Neuron (in vitro differentiated cells): Measurements from ENCODE around the gene PTPRA.

Source experiments
- H2AFZ ChIP-seq: one replicate; pipeline ENCODE4 v1.6.1; 2013; ENCODE audit warnings: low read depth, mild to moderate bottlenecking, inconsistent platforms, low read length, moderate library complexity
- H3K27me3 ChIP-seq: one replicate; pipeline ENCODE4 v1.6.1; 2013; ENCODE audit warnings: low read length; ENCODE audit not compliant: insufficient read depth
- H3K36me3 ChIP-seq: one replicate; pipeline ENCODE4 v1.6.1; 2013; ENCODE audit warnings: low read length; ENCODE audit not compliant: insufficient read depth
- H3K4me1 ChIP-seq: one replicate; pipeline ENCODE4 v1.6.1; 2013; ENCODE audit warnings: low read length; ENCODE audit not compliant: insufficient read depth
- H3K4me3 ChIP-seq: 2 replicates; pipeline ENCODE4 v1.5.1; 2013; ENCODE audit warnings: mild to moderate bottlenecking, low read length, moderate library complexity
- H3K9me3 ChIP-seq: one replicate; pipeline ENCODE4 v1.6.1; 2013; ENCODE audit warnings: low read length

The PTPRA gene

DNA sequence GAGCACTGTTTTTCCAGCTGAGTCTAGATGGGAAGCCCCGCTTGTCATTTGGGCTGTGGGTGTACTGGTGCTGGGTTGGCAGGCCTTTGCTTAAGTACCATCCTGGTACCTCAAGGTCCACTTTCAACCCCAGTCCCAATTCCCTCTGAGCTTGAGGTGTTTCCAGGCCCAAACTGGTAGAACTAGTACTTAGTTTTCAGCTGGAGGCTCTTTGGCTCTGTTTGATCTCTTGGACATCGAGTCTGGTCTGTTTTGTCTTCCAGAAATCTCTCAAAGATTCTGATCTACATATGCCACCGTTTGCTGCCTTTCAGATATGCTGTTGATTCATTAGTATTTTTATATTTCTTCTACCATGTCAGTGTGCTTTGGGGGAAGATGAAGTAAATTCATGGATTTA is 108.4 kb downstream of the PTPRA start:
- Histone ChIP-seq H3K4me1 (no peaks in the 10 kb centered on the region), H3K4me3 (no peak overlapping the region), H3K27me3 (no peaks in the 10 kb centered on the region), H3K36me3 (peaks cover 22% of the 10 kb centered on the region), H3K9me3 (no peaks in the 10 kb centered on the region), H2AFZ (no peak overlapping the region)

DNA sequence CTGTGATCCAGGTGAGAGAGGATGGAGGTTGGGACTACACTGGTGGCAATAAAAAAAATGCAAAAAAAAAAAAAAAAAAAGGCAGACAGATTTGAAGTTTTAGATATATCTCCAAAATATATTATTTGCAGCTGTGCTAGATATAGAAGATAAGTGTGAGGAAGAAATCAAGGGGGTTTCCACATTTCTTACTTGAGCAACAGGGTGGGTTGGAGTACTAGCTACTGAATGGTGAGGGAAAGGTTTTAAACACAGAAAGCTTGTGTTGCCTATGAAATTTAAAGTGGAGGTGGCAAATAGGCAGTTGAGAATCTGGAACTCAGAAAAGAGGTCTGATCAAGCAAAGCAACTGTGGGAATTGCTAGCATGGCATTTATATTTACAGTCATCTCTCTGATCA is 110.2 kb downstream of the PTPRA start:
- Histone ChIP-seq H3K36me3 (peaks cover 38% of the 10 kb centered on the region), H2AFZ (no peak overlapping the region), H3K4me1 (no peaks in the 10 kb centered on the region), H3K9me3 (no peaks in the 10 kb centered on the region), H3K4me3 (no peak overlapping the region), H3K27me3 (no peaks in the 10 kb centered on the region)

DNA sequence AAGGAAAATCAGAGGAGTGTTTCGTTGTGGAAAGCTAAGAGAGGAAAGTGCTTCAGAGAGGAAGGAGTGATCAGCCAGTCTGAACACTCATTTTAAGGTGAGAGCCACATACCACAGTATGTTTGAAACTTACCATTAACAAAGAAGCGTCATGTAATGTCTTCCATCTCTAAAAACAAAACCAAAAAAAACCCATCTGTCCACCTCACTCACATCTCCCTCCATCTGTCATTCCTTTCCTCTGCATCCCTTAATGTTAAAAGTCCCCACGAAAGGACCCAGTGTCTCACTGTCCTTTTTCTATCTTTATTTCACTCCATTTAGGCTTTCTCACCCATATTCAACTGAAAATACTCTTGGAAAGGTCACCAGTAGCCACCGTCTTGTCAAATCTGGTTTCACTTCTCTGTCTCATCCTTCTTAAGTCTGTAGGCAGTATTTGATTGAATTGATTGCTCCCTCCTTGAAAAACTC is 110.8 kb downstream of the PTPRA start:
- Histone ChIP-seq H3K4me1 (no peaks in the 10 kb centered on the region), H3K36me3 (peaks cover 44% of the 10 kb centered on the region), H3K27me3 (no peaks in the 10 kb centered on the region), H3K4me3 (no peak overlapping the region), H3K9me3 (no peaks in the 10 kb centered on the region), H2AFZ (no peak overlapping the region)

DNA sequence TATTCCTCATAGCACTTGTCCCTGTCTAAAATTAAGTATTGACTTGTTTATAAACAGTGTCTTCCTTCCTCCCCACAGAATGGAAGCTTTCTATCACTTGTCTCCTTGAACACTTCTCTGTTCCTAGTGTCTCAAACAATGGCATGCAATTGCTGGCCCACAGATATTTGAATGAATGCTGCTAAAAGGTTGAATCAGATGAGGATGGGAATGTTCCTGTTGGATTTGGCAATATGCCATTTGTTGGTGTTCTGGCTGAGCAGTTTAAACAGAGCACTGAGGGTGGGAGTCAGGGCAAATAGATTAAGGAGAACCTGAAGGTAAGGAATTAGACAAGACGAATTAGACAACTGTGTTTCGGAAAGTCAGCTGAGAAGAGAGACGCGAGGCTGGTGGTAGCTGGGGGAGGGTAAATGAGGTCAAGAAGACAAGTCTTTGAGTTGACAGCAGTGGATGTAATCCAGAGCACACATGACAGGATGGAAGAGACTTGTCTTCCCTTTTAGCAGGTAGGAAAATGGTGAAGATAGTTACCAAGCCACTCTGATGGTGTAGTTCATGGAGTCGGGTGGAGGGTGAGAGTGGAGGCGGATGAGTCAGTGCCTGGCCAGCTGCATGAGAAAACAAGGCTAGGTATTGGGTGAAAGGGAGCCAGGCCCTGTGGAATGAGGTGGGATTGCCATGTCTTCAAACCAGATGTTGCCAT is 111.8 kb downstream of the PTPRA start:
- peaks cover 51% of the 10 kb centered on the region for H3K36me3 ChIP-seq
- no peaks in the 10 kb centered on the region for H3K27me3 ChIP-seq
- no peaks in the 10 kb centered on the region for H3K4me1 ChIP-seq
- H3K9me3 ChIP-seq, result no peaks in the 10 kb centered on the region
- H3K4me3 ChIP-seq, result no peak overlapping the region
- H2AFZ ChIP-seq, result no peak overlapping the region

DNA sequence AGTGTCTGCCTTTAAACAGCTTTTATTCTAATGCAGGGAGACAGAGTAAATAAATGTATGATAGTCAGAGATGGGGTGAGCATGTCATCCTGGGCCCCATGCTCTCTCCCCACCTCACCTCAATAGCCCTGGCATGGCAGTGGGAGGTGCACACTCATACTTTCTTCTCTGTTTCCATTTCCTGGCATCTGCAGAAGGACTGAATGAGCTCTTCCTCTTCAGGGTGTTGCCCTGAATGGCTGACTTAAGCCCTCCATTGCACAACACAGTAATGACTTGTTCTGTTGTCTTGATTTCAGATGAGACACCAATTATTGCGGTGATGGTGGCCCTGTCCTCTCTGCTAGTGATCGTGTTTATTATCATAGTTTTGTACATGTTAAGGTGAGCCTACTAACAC is 113.2 kb downstream of the PTPRA start:
- H3K4me1 ChIP-seq, result no peaks in the 10 kb centered on the region
- H3K9me3 ChIP-seq, result no peaks in the 10 kb centered on the region
- H3K36me3 ChIP-seq, result peaks cover 60% of the 10 kb centered on the region
- H3K4me3 ChIP-seq, result no peak overlapping the region
- H2AFZ ChIP-seq, result no peak overlapping the region
- no peaks in the 10 kb centered on the region for H3K27me3 ChIP-seq

DNA sequence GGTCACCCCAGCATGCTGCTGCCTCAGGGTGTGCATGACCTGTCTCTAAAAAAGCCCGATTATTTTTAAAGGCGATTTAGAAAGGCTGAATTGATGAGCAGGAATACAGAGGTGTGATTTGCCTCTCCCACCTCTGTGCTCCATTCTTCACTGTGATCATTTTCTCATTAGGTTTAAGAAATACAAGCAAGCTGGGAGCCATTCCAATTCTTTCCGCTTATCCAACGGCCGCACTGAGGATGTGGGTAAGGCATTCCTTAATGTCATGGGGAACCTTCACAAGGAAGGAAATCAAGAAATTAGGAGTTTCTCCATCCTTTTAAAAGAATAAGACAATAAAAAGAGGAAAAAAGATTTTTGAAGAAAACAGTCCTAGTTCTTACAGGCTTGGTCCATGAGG is 114.6 kb downstream of the PTPRA start:
- Histone ChIP-seq H2AFZ (no peak overlapping the region), H3K27me3 (no peaks in the 10 kb centered on the region), H3K36me3 (peaks cover 67% of the 10 kb centered on the region), H3K4me3 (no peak overlapping the region), H3K9me3 (no peaks in the 10 kb centered on the region), H3K4me1 (no peaks in the 10 kb centered on the region)

DNA sequence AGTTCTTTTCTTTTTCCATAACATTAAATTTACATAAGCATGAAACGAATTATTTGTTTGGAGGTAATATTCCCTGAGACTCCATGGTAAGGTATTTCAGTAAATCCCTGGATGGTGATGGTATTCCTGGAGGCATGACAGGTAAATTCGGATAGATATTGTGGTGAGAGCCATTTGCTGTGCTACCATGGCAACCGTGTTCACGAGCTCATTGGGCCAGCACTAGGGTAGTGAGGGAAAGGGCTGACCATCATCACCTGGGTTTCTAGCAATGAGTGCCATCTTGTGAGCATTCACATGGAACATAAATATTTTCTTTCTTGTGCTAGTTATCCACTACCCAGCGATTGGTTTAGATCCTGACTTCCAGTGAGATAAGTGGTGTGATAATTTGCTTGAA is 118.3 kb downstream of the PTPRA start:
- peaks cover 86% of the 10 kb centered on the region for H3K36me3 ChIP-seq
- no peaks in the 10 kb centered on the region for H3K9me3 ChIP-seq
- no peaks in the 10 kb centered on the region for H3K4me1 ChIP-seq
- no peak overlapping the region for H3K4me3 ChIP-seq
- no peak overlapping the region for H2AFZ ChIP-seq
- H3K27me3 ChIP-seq, result no peaks in the 10 kb centered on the region

DNA sequence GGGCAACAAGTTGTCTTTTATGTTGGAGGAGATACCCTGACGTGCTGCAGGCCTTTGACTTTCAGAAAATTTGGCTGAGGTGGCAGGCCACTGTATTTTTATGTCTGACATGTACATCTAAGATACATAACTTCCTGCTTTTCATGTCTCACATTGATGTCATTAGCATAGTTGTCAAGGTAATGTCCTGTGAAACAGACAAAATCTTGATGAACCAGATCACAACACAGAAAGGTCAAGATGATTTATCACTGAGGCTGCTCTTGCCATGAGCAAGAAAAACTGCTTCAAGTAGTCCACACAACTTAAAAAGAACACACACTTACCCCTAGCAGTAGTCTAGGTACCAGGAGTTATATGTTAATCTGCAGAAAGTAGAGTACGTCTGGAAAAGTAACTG is 120.0 kb downstream of the PTPRA start:
- H3K4me1 ChIP-seq, result no peaks in the 10 kb centered on the region
- no peak overlapping the region for H2AFZ ChIP-seq
- peaks cover 68% of the 10 kb centered on the region for H3K36me3 ChIP-seq
- no peaks in the 10 kb centered on the region for H3K27me3 ChIP-seq
- no peak overlapping the region for H3K4me3 ChIP-seq
- no peaks in the 10 kb centered on the region for H3K9me3 ChIP-seq

DNA sequence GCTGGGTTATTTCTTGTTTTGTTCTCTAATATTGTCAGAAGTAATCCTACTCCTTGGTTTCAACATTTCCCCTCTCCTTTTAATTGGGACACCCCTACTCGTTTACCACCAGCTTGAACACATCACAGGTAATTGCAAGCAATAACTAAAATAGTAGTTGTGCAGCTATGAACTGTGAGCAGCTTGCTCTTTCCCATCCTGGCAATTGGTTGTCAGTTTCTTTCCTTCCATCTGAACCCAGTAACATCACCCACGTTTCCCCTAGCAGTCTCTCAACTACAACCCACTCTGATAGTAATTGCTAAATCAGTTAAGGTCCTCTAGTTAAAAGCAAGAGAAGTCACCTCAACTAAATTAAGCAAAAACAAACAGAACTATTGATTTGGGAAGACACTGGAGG is 122.5 kb downstream of the PTPRA start:
- no peaks in the 10 kb centered on the region for H3K27me3 ChIP-seq
- H3K4me1 ChIP-seq, result no peaks in the 10 kb centered on the region
- H3K36me3 ChIP-seq, result peaks cover 49% of the 10 kb centered on the region
- H2AFZ ChIP-seq, result no peak overlapping the region
- no peaks in the 10 kb centered on the region for H3K9me3 ChIP-seq
- H3K4me3 ChIP-seq, result no peak overlapping the region

DNA sequence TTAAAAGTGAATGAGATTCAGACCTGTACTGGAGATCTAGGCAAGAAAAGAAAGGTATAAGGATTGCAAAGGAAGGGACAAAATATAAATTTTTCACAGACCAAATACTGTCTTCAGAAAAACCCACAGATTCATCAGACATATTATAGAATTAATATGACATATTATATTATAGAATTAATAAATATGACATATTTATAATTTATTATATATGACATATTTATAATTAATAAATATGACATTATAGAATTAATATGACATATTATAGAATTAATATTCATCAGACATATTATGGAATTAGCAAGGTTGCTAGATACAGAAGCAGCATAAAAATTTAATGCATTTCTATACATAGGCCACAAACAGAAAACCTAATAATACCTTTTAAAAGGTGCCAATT is 125.4 kb downstream of the PTPRA start:
- Histone ChIP-seq H3K9me3 (no peaks in the 10 kb centered on the region), H2AFZ (no peak overlapping the region), H3K4me3 (no peak overlapping the region), H3K27me3 (no peaks in the 10 kb centered on the region), H3K4me1 (no peaks in the 10 kb centered on the region), H3K36me3 (peaks cover 32% of the 10 kb centered on the region)

DNA sequence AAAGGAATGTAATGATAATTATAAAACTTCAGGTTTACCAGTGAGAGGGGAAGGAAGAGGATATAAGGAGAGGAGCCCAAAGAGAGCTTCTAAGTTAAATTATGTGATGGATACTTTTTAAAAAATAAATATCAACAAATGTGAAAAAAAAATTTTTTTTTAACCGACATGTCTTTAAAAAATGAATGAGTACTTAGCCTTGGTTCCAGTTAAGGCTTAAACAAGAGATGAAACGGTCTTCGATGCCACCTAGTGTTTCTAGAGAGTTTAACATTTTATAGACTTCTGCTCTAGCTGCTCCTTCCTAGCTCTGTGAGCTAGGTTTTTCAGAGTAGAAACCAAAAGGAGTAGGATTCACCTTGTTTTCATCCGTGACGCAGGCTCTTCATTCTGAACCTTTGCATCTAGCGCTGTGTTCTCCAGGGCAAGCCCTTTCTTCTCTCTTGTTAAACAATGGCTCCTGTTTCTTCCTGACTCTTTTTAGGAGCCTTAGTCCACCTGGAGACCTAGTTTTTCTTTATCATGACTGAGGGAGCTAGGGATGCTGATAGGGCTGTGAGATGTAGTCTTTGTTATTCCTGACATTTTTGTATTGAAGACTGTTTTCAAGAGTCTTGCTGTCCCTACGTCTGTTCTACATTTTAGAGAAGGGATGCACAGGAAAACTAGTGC is 127.7 kb downstream of the PTPRA start:
- H2AFZ ChIP-seq, result no peak overlapping the region
- H3K9me3 ChIP-seq, result no peaks in the 10 kb centered on the region
- peaks cover 25% of the 10 kb centered on the region for H3K36me3 ChIP-seq
- H3K4me1 ChIP-seq, result no peaks in the 10 kb centered on the region
- H3K4me3 ChIP-seq, result no peak overlapping the region
- H3K27me3 ChIP-seq, result no peaks in the 10 kb centered on the region

DNA sequence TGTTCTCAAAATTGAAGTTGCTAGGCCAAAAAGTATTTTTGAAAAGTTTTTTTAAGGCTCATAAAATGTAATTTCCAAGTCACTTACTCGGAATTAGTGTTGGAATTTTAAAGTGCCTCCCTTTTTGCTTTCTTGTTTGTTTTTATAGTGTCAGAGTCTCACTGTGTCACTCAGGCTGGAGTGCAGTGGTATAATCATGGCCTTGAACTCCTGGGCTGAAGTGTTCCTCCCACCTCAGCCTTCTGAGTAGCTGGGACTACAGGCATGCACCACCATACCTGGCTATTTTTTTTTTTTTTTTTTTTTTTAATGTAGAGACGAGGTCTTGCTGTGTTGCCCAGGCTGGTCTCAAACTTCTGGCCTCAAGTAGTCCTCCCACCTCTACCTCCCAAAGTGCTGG is 130.1 kb downstream of the PTPRA start:
- peaks cover 46% of the 10 kb centered on the region for H3K36me3 ChIP-seq
- no peaks in the 10 kb centered on the region for H3K9me3 ChIP-seq
- H3K4me3 ChIP-seq, result no peak overlapping the region
- H2AFZ ChIP-seq, result no peak overlapping the region
- H3K4me1 ChIP-seq, result no peaks in the 10 kb centered on the region
- no peaks in the 10 kb centered on the region for H3K27me3 ChIP-seq

DNA sequence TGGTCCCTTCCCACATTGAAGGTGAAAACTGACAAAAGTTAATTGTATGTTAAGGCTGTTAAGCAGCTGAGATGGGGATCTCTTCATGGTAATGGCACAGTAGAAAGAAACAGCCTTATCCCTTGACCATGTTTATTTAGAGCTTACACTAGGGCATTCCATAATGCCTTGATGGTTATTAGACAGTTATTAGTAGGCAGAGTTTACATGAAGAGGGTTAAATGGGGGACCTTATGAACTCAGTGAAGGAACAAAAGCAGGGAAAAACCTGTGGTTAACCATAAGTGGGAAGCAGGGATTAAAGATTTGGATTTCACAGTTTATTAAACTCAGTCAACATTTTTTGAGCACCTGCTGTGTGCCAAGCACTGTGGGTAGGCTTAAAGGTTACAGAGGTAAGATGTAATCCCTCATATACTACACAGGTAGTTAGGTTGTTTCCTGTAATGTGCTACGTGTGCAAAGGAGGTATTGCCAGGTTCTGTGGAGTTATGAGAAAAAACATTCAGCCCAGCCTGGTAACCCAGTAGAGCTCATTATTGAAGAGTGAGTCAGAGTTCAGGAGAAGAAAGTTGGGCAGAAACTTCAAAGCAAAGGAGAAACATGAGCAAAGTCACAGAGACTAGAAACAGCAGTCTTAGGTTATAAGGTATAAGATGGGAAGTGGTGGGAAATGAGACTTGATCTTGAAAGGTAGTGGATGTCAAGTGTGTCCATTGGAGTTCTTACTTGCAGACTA is 137.9 kb downstream of the PTPRA start:
- H2AFZ ChIP-seq, result no peak overlapping the region
- H3K9me3 ChIP-seq, result peaks cover 2% of the 10 kb centered on the region
- H3K4me3 ChIP-seq, result no peak overlapping the region
- no peaks in the 10 kb centered on the region for H3K27me3 ChIP-seq
- H3K4me1 ChIP-seq, result no peaks in the 10 kb centered on the region
- peaks cover 74% of the 10 kb centered on the region for H3K36me3 ChIP-seq
